Measurements from ENCODE around the gene DCBLD1. TPM values are rescaled to one million over a fixed set of nuclear protein-coding genes. Genes with fewer than 3 reads are reported as not detected.

DCBLD1 gene
- total and polyA plus RNA-seq, 2 donors (not counting 1 experiment from before 2014, with no cell fraction given) = 35.2 to 44.4 TPM

DNA sequence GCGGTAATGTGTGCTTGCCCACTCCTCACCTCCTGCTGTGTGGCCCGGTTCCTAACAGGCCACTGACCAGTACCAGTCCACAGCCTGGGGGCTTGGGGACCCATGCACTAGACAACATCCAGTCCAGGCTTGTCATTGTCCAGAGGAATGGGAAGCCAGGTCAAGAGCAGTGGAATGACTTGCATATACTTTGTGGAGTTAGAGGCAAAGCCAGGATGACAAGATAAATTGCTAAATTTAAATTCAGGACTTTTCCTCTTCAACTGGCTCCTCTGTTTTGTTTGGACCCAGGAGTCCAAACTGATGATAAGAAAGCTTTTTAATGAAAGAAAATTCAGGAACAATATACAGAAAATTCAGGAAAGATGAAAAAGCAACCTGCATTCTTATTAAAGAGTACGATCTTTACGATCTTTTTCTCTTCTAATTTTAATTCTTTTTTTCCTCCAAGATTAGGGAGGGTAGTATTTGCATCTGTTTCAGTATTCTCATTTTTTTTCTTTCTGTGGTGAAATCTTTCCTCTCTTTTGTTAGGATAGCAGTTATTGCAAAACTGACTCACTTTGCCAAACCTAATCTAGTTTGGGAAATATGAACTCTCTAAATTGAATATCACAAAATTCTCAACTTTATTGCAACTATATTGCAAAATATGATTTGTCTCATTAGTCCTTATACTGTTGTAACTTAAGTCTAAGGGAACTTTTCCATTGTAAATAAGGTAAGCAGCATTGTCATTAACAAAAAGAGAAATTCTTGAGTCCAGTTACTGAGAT lies 48.2 kb downstream of the DCBLD1 start:
- no peaks in the 10 kb centered on the region for H3K9me3 ChIP-seq (ENCODE audit: control insufficient read depth, insufficient read depth, low read depth, low read length)
- no peaks in the 10 kb centered on the region for H3K4me1 ChIP-seq (ENCODE audit: control insufficient read depth, extremely low read depth, insufficient read depth, low read length)
- H3K36me3 ChIP-seq (ENCODE audit: control insufficient read depth, insufficient read depth, low read length) = no peaks in the 10 kb centered on the region
- H3K9ac ChIP-seq (ENCODE audit: insufficient read depth, low read length) = no peak overlapping the region
- no peaks in the 10 kb centered on the region for H4K20me1 ChIP-seq (ENCODE audit: control insufficient read depth, extremely low read depth, insufficient read depth, low read length)
- TF ChIP-seq EZH2 (IDR thresholded peaks at IDR 0.05; ENCODE audit: low read length, missing control alignments) = no peak
- TF ChIP-seq CTCF (conservative IDR thresholded peaks at IDR 0.05 in 1 of 2, IDR thresholded peaks at IDR 0.05 in 1 of 2; ENCODE audit: low read depth in 1 of 2, low read length in 2 of 2) = no peak
- H3K27ac ChIP-seq (ENCODE audit: insufficient read depth, low read length) = no peak overlapping the region
- no peak overlapping the region for H2AFZ ChIP-seq (ENCODE audit: low read length)
- no peak overlapping the region for H3K4me3 ChIP-seq (replicated peaks in 1 of 4; ENCODE audit: control extremely low read depth in 1 of 4, insufficient read depth in 1 of 4, low read depth in 3 of 4, low read length in 4 of 4)
- H3K79me2 ChIP-seq (ENCODE audit: control insufficient read depth, insufficient read depth, low read length) = no peaks in the 10 kb centered on the region
- H3K4me2 ChIP-seq (ENCODE audit: extremely low read depth, insufficient read depth, low read length) = no peak overlapping the region
- peak in 1 of 2 donors; percentile 66 for DNase-seq (ENCODE audit: low read depth in 2 of 2)
- H3K27me3 ChIP-seq (ENCODE audit: control insufficient read depth, insufficient read depth, low read length) = no peaks in the 10 kb centered on the region

DNA sequence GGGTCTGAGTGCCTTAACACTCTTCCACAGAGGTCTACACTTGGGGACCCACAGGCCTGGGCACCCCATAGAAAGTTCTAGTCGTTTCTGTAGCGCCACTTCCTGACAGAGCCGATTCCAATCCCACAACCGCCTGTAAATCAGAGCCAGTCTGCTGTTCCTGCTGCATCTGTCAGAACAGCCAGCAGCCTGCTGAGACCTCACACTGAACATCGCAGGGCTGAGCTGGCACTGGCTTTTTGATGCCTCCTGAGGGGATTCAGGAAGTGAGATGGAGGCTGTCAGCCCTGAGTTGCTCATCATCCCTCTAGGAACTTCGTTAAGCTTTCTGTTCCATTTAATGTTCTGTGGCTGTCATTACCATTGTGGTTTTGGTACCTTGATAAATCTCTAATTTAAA lies 48.9 kb downstream of the DCBLD1 start:
- peaks cover 2% of the 10 kb centered on the region for H3K36me3 ChIP-seq (ENCODE audit: control insufficient read depth, insufficient read depth, low read length)
- H3K9ac ChIP-seq (ENCODE audit: insufficient read depth, low read length) = no peak overlapping the region
- H3K4me1 ChIP-seq (ENCODE audit: control insufficient read depth, extremely low read depth, insufficient read depth, low read length) = no peaks in the 10 kb centered on the region
- no peak for DNase-seq (ENCODE audit: low read depth in 2 of 2)
- H3K4me3 ChIP-seq (replicated peaks in 1 of 4; ENCODE audit: control extremely low read depth in 1 of 4, insufficient read depth in 1 of 4, low read depth in 3 of 4, low read length in 4 of 4) = no peak overlapping the region
- no peaks in the 10 kb centered on the region for H3K9me3 ChIP-seq (ENCODE audit: control insufficient read depth, insufficient read depth, low read depth, low read length)
- H3K4me2 ChIP-seq (ENCODE audit: extremely low read depth, insufficient read depth, low read length) = no peak overlapping the region
- H2AFZ ChIP-seq (ENCODE audit: low read length) = no peak overlapping the region
- TF ChIP-seq CTCF (conservative IDR thresholded peaks at IDR 0.05 in 1 of 2, IDR thresholded peaks at IDR 0.05 in 1 of 2; ENCODE audit: low read depth in 1 of 2, low read length in 2 of 2) = no peak
- TF ChIP-seq EZH2 (IDR thresholded peaks at IDR 0.05; ENCODE audit: low read length, missing control alignments) = no peak
- no peaks in the 10 kb centered on the region for H3K27me3 ChIP-seq (ENCODE audit: control insufficient read depth, insufficient read depth, low read length)
- no peak overlapping the region for H3K27ac ChIP-seq (ENCODE audit: insufficient read depth, low read length)
- H4K20me1 ChIP-seq (ENCODE audit: control insufficient read depth, extremely low read depth, insufficient read depth, low read length) = no peaks in the 10 kb centered on the region
- no peaks in the 10 kb centered on the region for H3K79me2 ChIP-seq (ENCODE audit: control insufficient read depth, insufficient read depth, low read length)

DNA sequence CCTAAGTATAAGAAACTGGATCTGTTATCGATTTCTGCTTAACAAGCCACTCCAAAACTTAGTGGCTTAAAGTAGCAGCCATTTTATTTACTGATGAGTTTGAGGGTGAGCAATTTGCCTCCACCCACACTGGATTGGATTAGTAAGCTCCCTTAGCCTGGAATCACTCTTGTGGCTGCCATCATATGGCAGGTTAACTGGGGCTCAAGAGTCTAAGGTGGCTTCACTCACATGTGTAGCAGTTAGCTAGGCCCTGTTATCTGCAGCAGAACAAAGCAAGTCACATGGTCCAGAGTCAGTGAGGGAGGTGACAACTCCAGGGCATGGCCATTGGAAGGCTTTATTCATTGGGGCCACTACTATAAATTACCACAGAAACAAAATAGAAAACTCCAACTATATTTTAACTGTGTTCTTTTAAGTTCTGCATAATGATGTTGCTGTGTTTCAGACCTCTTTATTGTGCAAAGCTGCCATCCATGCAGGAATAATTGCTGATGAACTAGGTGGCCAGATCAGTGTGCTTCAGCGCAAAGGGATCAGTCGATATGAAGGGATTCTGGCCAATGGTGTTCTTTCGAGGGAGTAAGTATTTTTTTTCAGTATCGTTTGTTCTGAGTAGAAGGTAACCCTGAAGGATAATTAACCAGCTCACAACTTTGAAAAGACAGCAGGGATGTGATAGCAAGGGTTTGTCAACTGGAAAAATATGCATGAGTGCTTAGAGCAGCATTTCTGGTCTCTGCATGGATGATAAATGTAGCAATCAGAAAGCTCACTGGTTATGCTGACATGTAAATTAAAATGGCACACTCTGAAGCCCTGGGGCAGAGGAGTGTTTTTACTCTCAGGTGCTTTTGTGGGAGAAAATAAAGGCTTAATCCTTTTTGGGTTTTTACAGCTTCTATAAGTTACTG lies 49.6 kb downstream of the DCBLD1 start:
- no peaks in the 10 kb centered on the region for H3K4me1 ChIP-seq (ENCODE audit: control insufficient read depth, extremely low read depth, insufficient read depth, low read length)
- no peak overlapping the region for H3K4me2 ChIP-seq (ENCODE audit: extremely low read depth, insufficient read depth, low read length)
- peak in 1 of 2 donors; percentile 41 for DNase-seq (ENCODE audit: low read depth in 2 of 2)

More for the DNA sequence above, 49.6 kb downstream of the DCBLD1 start:
- Histone ChIP-seq H3K27me3 (ENCODE audit: control insufficient read depth, insufficient read depth, low read length) (no peaks in the 10 kb centered on the region), H3K79me2 (ENCODE audit: control insufficient read depth, insufficient read depth, low read length) (no peaks in the 10 kb centered on the region), H3K36me3 (ENCODE audit: control insufficient read depth, insufficient read depth, low read length) (peaks cover 3% of the 10 kb centered on the region), H3K27ac (ENCODE audit: insufficient read depth, low read length) (no peak overlapping the region), H3K4me3 (replicated peaks in 1 of 4; ENCODE audit: control extremely low read depth in 1 of 4, insufficient read depth in 1 of 4, low read depth in 3 of 4, low read length in 4 of 4) (no peak overlapping the region), H2AFZ (ENCODE audit: low read length) (no peak overlapping the region), H4K20me1 (ENCODE audit: control insufficient read depth, extremely low read depth, insufficient read depth, low read length) (no peaks in the 10 kb centered on the region), H3K9me3 (ENCODE audit: control insufficient read depth, insufficient read depth, low read depth, low read length) (no peaks in the 10 kb centered on the region), H3K9ac (ENCODE audit: insufficient read depth, low read length) (no peak overlapping the region)
- TF ChIP-seq EZH2 (IDR thresholded peaks at IDR 0.05; ENCODE audit: low read length, missing control alignments) (no peak), CTCF (conservative IDR thresholded peaks at IDR 0.05 in 1 of 2, IDR thresholded peaks at IDR 0.05 in 1 of 2; ENCODE audit: low read depth in 1 of 2, low read length in 2 of 2) (no peak)
